ENCODE results near the gene MDM4. TPM values are rescaled to one million over a fixed set of nuclear protein-coding genes. Genes with fewer than 3 reads are reported as not detected.

The MDM4 gene
- total and polyA plus RNA-seq, 8 donors, result 13.5 to 53.0 (median 35.9) TPM

- Histone ChIP-seq H3K4me1 (peaks cover 0 to 5% (median 2%) of the 10 kb centered on the region in 3 donors), H3K27me3 (no peaks in the 10 kb centered on the region), H3K27ac (no peak overlapping the region), H3K36me3 (peaks cover 0 to 63% (median 36%) of the 10 kb centered on the region in 3 donors), H3K4me3 (no peak overlapping the region), H3K9me3 (no peaks in the 10 kb centered on the region)
- DNase-seq (no peak), ATAC-seq (no peak), FAIRE-seq (no peak)
- intact Hi-C loops (cut with DNase I), result no loop called here
- no peak for TF ChIP-seq CTCF (IDR thresholded peaks at IDR 0.05)
- WGBS, 2 donors, result 90 to 92% methylated on average over 2 of the region's 2 CpGs
Observed at GRCh38 chr1:204544321-204544720, 28.1 kb downstream of the MDM4 start.

DNA sequence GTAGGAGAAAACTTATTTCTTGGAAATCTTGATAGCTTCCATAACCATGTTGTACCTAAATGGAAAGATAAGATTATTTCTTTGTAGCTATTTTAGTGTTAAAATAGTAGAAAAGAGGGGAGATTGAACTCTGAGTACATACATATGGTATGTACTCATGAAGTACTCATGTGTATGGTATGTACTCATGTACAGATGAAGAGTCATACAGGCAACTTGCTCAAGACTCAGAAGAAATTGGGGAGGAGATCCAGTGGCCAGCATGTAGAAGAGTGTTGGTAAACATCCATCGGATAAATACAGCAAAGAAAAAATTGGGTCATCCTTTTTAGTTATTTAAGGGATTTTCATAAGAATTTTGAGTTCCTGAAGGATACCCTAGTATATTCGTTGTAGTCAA is 29.0 kb downstream of the MDM4 start:
- Histone ChIP-seq H3K9me3 (no peaks in the 10 kb centered on the region), H3K4me3 (no peak overlapping the region), H3K36me3 (peaks cover 0 to 64% (median 27%) of the 10 kb centered on the region in 3 donors), H3K27me3 (no peaks in the 10 kb centered on the region), H3K4me1 (peaks cover 0 to 5% (median 2%) of the 10 kb centered on the region in 3 donors), H3K27ac (no peak overlapping the region)
- 93% methylated on average over 2 of the region's 2 CpGs for WGBS, 2 donors
- intact Hi-C loops (cut with DNase I), result no loop called here
- no peak for TF ChIP-seq CTCF (IDR thresholded peaks at IDR 0.05)
- FAIRE-seq, result no peak
- ATAC-seq, result no peak
- no peak for DNase-seq

DNA sequence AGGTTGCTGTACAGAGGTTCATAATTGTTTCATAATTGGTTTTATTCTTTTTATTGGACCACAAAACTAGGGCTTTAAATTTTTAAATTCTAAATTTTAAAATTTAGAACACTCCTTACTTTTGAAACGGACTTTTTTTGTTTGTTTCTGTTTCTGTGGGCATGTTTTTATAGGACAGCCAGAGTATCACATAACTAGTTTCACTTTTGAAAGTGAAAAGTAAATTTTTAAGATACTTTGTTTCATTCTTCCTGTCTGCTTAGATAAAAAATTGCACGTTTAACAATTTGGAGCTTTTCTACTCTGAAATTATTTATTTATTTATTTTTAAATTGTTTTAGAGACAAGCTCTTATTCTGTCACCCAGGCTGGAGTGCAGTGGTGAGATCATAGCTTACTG is 29.7 kb downstream of the MDM4 start:
- WGBS, 2 donors, result 69 to 83% methylated on average over 2 of the region's 2 CpGs
- H3K9me3 ChIP-seq, result no peaks in the 10 kb centered on the region
- intact Hi-C loops (cut with DNase I), result no loop called here
- DNase-seq, result no peak
- no peak overlapping the region for H3K4me3 ChIP-seq
- peaks cover 0 to 59% (median 25%) of the 10 kb centered on the region in 3 donors for H3K36me3 ChIP-seq
- peaks cover 0 to 5% (median 2%) of the 10 kb centered on the region in 3 donors for H3K4me1 ChIP-seq
- no peak for ATAC-seq
- no peaks in the 10 kb centered on the region for H3K27me3 ChIP-seq
- no peak for FAIRE-seq
- no peak overlapping the region for H3K27ac ChIP-seq
- TF ChIP-seq CTCF (IDR thresholded peaks at IDR 0.05), result no peak

- DNase-seq, result no peak
- no peak overlapping the region for H3K4me3 ChIP-seq
- H3K36me3 ChIP-seq, result peaks cover 0 to 58% (median 15%) of the 10 kb centered on the region in 3 donors
- H3K4me1 ChIP-seq, result no peaks in the 10 kb centered on the region
- WGBS, 2 donors, result 77 to 88% methylated on average over 2 of the region's 2 CpGs
- intact Hi-C loops (cut with DNase I), result no loop called here
- TF ChIP-seq CTCF (IDR thresholded peaks at IDR 0.05), result no peak
- H3K27ac ChIP-seq, result no peak overlapping the region
- no peak for FAIRE-seq
- H3K27me3 ChIP-seq, result no peaks in the 10 kb centered on the region
- ATAC-seq, result no peak
- no peaks in the 10 kb centered on the region for H3K9me3 ChIP-seq
Observed at GRCh38 chr1:204548265-204548664, 32.1 kb downstream of the MDM4 start.

DNA sequence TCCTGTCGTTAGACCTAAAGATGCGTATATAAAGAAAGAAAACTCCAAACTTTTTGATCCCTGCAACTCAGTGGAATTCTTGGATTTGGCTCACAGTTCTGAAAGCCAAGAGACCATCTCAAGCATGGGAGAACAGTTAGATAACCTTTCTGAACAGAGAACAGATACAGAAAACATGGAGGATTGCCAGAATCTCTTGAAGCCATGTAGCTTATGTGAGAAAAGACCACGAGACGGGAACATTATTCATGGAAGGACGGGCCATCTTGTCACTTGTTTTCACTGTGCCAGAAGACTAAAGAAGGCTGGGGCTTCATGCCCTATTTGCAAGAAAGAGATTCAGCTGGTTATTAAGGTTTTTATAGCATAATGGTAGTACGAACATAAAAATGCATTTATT is 33.1 kb downstream of the MDM4 start:
- 88 to 89% methylated on average over 6 of the region's 6 CpGs for WGBS, 2 donors
- no peak for ATAC-seq
- no peak for FAIRE-seq

More for the DNA sequence above, 33.1 kb downstream of the MDM4 start:
- no peaks in the 10 kb centered on the region for H3K4me1 ChIP-seq
- H3K4me3 ChIP-seq, result no peak overlapping the region
- intact Hi-C loops (cut with DNase I), result no loop called here
- no peak overlapping the region for H3K27ac ChIP-seq
- H3K36me3 ChIP-seq, result peaks cover 0 to 51% (median 9%) of the 10 kb centered on the region in 3 donors
- no peaks in the 10 kb centered on the region for H3K27me3 ChIP-seq
- TF ChIP-seq CTCF (IDR thresholded peaks at IDR 0.05), result no peak
- no peaks in the 10 kb centered on the region for H3K9me3 ChIP-seq
- no peak for DNase-seq
